LoVo (cell line): ENCODE measurements around the gene RARRES2.

Experiments
- DNase-seq: peaks from one replicate; pipeline ENCODE4 v3.0.0-alpha.2; 2016; ENCODE audit warnings: low spot score

The RARRES2 gene

DNA sequence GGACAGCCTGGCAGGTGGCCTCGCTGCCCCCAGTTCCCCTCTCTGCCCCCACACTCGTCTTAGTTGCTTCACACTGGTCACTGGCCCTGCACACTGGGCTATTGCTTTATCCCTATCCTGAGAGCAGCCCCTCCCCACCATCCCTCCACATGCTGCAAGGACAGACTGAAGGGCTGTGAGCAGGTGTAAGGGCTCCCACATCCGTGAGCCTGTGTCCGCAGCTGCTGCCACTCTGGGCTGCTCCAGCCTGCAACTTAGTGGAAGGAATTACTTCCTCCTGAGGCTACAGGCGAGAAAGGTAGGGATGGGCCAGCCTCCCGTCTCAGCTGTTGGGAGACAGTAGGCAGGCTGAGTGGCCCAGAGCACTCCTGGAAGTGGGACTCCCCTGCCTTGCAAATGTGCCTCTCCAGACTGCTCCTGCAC is 3.8 kb downstream of the RARRES2 start:
- DNase-seq = no peak

DNA sequence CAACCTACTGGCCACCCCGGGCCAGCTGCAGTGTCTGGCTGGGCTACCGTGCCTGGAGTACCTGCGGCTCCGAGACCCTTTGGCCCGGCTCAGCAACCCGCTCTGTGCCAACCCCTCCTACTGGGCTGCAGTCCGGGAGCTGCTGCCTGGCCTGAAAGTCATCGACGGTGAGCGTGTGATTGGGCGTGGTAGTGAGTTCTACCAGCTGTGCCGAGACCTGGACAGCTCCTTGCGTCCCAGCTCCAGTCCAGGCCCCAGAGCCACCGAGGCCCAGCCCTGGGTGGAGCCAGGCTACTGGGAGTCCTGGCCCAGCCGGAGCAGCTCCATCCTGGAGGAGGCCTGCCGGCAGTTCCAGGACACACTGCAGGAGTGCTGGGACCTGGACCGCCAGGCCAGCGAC is 4.2 kb downstream of the RARRES2 start:
- no peak for DNase-seq

DNA sequence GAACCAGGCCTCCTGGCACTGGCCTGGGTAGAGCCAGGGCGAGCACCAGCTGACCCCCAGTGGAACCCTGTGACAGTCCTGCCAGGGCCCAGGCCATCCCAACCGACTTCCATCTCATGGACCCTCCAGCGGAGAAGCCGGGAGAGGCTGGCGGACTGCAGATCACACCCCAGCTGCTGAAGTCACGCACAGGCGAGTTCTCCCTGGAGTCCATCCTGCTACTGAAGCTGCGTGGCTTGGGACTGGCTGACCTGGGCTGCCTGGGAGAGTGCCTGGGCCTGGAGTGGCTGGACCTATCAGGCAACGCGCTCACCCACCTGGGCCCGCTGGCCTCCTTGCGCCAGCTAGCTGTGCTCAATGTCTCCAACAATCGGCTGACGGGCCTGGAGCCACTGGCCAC is 4.7 kb downstream of the RARRES2 start:
- no peak for DNase-seq

DNA sequence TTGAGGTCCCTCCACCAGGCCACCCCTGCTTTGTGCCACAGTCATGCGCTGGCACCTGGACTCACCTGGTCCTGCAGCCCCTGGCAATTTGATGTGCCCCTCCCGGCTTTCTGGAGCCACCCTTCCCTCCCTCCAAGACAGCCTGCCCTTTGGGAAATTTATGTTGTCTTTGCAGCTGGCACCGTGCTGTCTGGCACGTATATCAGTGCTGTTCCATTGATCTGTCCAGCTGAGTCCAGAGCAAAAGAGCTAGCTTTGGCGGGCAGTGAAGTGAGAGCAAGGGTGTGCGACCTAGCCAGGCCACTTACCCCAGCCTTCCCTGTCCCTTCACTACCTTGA is 5.7 kb downstream of the RARRES2 start:
- DNase-seq = no peak

DNA sequence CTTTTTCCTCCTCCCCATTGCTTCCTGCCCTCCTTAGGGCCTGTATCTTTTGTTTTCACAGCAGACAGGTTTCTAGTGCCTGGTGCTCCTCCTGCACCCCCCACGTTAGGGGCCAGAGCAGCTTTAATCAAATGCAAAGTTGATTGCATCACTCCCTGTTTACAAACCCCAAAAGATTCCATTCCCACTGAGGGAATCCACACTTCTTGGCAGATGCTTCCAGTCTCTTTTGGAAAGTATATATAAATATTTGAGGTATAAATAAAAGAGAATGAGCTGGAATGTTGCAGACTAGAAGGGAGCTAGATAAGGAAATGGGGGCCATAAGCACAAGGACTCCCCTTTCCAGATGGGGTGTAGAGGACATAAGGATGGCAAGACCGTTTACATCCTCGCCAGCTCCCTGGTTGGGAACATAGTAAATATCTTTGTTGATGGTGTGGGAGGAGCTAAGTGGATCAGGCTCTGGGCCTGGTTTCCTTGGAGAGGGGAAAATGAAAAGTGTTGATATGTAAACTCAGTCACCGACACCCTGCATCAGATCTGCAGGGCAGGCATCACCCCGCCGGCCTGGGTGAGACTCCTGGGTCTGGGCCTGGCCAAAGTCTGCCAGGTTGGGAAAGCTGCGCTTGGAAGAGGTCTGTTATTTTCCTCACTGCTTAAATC is 6.2 kb downstream of the RARRES2 start:
- DNase-seq = no peak

DNA sequence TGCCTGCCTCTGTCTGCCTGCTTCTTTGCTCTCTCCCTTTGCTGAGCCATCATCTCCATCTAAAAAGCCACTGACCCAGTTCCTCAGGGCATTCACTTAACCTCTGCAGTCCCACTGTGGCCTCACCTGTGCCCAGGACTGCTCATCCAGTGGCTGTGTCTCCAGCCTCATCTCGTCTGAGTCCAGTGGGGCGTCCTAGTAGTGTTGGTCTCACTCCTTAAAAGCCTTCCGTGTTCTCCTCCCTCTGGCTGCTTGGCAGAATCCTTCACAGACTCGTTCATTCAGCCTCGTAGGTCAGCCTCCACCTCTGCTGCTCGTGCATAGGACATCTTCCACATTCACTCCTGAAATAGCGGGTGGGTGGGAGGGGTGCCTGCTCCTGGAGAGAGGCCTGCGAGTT is 7.3 kb downstream of the RARRES2 start:
- DNase-seq = no peak

DNA sequence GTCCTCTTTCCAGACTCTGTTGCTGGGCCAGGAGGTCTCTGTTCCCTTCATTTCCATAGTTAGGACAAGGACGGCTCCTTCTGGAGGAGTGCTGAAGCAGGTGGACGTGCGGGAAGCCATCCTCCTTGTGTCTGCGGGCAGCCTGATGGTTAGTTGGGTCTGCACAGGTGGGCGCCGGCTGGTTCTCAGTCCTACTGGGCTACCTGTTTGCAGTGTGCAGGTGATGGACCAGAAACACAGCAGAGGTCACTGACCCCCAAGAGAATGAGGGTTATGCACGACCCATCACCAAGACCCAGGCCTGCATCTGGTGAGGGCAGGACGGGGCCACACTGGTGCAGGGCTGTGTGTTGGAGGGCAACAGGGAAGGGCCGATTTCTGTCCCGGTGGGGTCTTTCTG is 7.8 kb downstream of the RARRES2 start:
- DNase-seq = no peak

DNA sequence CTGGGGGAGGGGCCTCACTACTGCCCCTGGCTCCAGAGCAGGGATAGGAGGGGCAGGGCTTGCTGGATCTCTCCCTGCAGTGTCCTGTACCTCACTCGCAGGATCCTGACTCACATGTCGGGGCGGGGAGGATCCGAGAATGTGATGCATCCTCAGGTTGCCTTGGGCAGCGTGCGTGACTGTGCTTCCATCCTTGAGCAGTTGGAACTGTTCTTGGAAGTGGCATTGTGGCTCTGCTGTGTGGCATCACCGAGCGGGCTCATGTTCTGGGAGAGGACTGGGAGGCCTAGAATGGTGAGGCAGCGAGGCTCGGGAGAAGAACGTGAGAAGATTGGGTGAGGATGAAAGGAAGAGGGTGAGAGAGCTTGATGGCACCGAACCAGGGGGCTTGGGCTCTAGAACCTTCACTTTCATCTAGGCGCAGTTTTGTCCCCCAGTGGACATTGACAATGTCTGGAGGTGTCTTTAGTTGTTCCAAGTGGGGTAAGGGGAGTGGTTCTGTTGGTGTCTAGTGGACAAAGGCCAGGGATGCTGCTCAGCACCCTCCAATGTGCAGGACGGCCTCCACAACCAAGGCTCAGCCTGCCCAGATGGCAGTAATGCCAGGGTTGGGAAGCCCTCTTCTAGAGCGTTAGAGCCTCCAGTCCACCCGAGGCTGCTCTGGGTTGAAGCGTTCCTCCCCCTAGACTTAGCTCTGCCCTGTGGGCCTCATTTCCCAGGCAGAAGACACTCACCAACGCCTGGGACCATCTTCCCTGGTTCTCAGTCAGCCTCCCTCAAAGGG is 8.4 kb downstream of the RARRES2 start:
- DNase-seq = no peak

DNA sequence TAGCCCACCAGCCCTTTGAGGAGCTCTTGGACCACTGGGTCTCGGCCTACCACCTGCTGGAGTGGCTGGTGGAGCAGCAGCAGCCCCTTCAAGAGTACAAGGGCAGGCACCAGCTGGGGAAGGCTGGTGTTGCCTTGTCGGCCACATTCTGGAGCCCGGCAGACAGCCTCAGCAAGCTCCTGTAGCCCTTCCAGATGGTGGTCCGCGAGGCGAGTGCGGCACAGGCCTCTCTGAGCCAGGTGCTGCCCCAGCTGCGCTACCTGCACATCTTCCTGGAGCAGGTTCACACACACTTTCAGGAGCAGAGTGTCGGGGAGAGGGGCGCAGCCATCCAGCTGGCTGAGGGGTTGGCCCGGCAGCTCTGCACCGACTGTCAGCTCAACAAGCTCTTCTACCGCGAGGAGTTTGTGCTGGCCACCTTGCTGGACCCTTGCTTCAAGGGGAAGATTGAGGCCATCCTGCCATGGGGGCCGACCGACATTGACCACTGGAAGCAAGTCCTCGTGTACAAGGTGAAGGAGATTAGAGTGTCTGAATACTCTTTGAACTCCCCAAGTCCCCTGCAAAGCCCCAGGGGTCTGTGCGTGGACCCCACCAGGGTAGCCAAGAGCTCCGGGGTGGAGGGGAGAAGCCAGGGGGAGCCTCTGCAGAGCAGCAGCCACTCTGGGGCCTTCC is 11.1 kb downstream of the RARRES2 start:
- no peak for DNase-seq

DNA sequence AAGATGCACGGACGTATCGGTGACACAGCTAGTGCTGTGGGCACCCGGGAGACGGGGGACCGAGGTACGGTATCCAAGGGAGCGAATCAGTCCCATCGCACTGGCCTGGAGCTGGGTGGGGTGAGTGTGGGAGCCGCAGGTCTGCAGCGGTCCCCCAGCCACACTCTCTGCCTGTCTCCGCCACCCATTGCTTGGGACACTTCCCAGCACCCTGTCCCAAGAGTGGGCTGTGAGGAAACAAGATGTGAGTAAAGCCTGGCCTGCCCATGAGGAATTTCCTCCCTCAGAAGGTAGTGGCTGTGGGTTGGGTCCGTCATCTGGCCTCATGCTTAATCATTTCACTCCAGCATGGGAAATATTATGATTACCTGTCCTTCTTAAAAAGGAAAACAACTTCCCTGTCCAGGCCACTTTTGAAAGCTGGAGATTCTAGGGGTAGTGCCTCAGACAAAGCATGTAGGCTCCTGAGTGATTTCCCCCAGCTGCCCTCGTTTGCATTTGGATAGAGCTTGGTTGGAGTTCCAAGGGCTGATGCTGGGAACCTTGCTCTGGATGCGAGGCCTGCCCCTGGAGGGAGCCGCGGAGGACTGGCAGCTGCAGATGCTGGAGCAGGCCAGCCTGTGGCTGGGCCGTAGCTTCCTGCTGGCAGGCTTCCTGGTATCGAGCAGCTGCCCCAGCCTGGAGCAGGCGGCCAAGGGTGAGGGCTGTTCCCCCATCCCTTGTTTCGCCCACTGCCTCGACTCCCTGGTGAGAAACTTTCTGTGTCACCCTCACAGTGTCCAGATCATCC is 11.9 kb downstream of the RARRES2 start:
- DNase-seq = no peak

DNA sequence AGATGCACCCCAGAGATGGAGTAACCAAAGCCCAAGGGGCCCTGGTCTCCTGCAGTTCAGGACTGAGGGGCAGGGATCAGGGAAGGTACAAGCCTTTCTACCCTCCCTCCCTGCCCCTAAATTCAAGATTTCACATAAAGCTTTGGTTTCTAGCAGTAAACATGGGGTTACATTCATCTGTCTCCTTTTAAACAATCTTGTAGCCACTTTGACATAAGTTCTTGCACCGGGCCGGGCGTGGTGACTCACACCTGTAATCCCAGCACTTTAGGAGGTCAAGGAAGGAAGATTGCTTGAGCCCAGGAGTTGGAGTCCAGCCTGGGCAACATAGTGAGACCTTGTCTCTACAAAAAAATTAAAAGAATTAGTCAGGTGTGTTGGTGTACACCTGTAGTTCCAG is 14.1 kb downstream of the RARRES2 start:
- DNase-seq = no peak

DNA sequence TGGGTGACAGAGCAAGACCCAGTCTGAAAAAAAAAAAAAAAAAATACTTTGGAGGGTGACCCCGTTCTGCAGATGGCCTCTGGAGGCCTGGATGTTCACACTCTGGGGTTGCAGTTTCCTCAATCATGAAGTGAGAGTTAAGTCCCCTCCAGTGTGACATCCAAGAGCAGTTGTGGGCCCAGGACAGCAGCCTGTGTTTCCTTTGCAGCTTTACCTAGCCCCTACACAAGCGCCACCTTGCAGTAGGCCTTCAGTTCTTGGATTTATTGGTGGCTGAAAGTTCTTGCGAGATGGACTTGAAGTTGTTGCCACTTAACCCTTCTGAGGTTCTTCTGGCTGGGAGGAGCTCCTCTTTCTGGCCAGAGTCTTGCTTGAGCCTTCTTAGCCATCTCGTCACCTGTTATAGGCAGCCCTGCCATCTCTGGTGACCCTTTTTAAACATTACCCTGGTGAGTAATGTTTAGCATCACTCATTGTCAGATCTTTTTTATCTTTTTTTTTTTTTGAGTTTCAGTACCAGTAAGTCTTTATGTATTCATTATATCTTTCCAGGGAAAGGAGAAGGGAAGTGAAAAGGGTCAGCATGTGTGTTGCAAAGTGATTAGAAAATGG is 14.7 kb downstream of the RARRES2 start:
- DNase-seq = no peak

DNA sequence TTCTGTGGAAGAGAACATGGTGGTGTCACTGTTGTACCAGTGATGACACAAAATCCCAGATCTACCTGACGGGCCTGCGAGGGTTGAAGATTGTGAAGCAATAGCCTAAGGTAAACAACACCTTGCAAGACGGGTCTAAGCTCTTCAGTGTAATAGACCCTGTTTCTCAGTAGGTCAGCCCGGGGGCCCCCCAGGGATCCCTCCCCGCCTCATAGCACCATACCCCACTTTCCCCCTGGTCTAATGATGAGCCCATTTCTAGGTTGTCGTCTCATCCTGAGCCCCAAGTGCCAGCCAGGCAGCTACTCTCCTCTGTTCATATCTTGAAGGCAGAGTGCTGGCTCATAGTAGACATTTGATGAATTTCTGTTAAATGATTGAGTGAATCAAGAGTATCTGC is 15.5 kb downstream of the RARRES2 start:
- no peak for DNase-seq

DNA sequence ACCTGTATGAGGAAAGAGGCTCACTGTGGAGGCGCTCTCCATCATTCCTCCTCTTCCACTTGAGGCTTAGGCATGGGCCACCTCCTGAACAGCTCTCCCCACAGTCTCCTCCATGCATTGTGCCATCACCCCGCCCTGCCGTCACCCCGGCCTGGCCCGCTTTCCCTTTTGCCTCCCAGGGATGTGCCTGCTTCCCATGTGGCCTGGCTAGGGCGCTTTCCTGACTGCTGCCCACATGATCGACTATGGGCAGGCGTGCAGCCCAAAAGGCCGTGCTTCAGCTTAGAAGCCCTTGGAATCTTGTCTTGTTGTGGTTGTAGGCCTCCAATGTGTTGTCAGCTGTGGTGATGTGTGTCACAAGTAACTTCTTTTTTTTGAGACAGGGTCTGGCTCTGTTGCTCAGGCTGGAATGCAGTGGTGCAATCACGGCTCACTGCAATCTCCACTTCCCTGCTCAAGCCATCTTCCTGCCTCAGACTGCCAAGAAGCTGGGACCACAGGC is 16.3 kb downstream of the RARRES2 start:
- DNase-seq = no peak

DNA sequence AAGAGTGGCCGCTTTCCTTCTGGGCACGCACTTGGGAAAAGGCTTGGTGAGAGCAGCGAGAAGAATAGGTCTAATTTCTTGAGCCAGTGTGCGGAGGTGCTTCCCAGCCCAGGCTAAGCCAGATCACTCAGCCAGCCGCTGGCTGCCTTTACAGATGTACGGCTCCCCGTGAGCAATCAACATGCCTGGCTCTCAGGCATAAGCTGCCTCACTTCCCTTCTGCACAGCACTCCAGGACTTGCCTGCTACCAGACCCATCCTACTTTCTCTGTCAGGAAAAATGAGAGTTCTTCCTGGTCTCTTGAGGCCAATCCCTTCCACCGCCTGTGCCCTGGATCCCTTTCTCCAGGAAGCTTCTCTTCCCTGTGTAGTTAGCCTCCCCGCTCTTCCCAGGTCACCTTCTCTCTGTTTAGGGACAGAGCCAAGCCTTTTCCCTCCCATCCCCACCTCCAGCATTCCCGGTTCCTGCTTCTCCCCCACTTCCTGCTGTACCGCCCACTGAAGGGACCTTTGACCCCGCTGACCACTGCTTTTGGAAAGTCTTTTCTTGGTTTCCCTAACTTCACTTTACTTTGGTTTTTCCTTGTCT is 17.0 kb downstream of the RARRES2 start:
- DNase-seq = peak; percentile 25

DNA sequence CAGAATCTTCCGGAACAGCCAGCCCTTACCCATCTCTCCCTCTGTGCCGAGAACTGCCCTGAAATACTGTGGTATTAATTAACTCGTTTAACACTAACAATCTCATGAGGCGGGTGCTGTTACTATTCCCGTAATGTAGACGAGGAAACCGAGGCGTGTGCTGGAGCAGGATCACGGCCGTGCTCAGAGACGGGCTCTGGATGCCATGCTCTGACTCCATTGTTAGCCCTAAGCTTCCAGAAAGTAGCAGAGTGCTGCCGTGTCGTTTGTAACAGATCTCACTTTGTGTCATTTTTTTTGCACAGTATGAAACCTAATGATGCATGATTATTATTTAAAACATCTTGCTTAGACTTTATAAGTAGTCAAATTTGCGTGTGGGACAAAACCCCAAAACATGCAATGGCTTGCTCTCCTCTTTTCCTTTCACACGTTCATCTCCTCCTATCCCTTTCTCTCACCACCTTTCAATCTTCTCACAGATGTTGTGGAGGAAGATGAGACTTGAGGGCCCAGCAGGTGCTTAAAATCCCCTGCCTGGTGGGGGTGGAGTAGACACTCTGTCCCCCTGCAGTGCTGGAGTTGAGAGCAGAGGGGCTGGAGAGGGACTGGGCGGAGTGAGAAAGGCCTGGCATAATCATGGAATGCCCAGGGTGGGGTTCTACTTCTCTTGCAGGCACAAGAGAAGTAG is 17.6 kb downstream of the RARRES2 start:
- no peak for DNase-seq

DNA sequence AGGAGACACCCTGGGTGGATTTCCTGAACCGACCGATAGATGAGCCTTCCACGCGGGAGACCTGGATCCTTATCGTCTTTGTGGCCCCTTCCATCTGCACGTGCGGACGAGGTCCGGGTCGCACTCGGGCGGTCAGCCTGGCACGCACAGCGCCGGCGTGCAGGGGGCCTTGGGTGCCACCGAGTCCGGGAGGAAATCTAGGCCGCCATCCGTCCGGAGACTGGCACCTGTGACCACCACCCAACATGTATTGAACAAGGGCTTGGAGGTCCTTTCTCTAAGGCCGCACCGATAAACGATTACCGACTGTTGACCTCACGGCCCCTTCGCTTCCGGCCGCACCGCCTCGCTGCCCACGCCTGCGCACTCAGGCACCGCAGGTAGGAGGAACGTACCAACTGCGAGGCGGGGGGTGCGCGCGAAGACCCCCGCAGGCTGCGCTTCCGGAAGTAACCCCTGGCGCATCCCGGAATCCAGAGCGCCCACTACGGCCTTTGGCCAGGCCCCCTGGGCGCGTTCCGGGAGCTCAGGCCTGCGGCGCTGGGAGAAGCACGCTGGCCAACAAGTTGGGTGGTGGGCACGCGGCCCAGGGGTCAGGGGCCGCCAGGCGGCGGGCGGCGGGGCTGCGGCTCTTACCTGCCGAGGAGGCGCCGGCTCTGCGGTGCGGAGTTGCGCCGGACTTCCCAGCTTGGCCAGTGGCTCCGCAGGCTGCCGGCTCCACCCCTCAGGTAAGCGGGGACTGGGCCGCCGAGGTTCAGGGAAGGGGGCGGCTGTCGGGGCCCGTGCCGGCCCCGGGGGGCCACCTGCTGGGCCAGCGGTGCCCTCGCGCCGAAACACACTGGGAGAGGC is 18.4 kb downstream of the RARRES2 start, which contains the start of the genes ACTR3C and LRRC61:
ACTR3C (minus strand) TSS at position 713 of the 849 bp plus-strand sequence. CDS start 28,249 bp downstream, outside the sequence.
LRRC61 (plus strand) TSS at position 523 of the 849 bp plus-strand sequence. CDS start 13,507 bp downstream, outside the sequence.
- peak; percentile 92 for DNase-seq

DNA sequence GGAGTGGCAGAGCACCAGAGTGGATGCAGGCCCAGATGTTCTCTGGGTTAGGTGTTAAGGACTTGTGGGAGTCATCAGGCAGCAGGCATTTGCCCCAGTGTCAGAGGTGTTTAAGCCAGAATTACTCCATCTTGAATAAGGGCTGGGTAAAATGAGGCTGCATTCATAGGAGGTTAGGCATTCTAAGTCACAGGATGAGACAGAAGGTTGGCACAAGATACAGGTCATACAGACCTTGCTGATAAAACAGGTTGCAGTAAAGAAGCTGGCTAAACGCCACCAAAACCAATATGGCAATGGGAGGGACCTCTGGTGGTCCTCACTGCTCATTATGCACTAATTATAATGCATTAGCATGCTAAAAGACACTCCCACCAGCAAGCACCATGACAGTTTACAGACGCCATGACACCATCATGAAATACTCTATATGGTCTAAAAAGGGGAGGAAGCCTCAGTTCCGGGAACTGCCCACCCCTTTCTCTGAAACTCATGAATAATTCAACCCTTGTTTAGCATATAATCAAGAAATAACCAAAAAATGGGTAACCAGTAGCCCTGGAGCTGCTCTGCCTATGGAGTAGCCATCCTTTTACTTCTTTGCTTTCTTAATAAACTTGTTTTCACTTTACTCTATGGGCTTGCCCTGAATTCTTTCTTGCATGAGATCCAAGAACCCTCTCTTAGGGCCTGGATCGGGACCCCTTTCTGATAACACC is 19.2 kb downstream of the RARRES2 start:
- DNase-seq = peak; percentile 48

DNA sequence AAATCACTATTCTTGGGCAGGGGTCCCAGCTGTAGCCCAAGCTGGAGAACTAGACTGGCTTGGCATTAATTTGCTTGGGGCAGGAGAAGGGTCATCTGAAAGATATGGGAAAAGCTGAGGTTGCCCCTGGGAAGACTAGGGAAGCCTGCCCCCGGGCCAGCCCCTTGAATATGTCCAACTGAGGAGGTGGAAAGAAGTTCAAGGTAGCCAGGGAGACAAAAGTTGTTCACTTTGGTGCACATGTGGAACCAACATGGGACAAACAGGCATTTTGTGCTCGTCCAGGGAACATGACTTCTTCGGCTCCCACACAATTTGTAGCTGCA is 19.7 kb downstream of the RARRES2 start:
- no peak for DNase-seq
